CD4-positive, alpha-beta T cell treated with Interleukin-1 beta for 1 hour (primary cell): Measurements from ENCODE around the gene PRDM12.

ENCODE experiments used
- DNase-seq, 2 donors: peaks; one replicate each; pipeline ENCODE4 v3.0.0-alpha.2; 2020 to 2022

Gene PRDM12

GRCh38 chr9:130636648-130637020 lies 27.8 kb upstream of the PRDM12 start:
- no peak for DNase-seq

- DNase-seq, result no peak
Measured at GRCh38 chr9:130638284-130639123, 25.9 kb upstream of the PRDM12 start.

GRCh38 chr9:130639124-130639765 lies 25.1 kb upstream of the PRDM12 start:
- DNase-seq, result no peak

GRCh38 chr9:130639866-130640555 lies 24.4 kb upstream of the PRDM12 start:
- no peak for DNase-seq

GRCh38 chr9:130640681-130641080 lies 23.7 kb upstream of the PRDM12 start:
- no peak for DNase-seq

GRCh38 chr9:130642926-130643325 lies 21.5 kb upstream of the PRDM12 start:
- DNase-seq, result no peak

GRCh38 chr9:130651221-130651620 lies 13.2 kb upstream of the PRDM12 start:
- no peak for DNase-seq

- no peak for DNase-seq
Measured at GRCh38 chr9:130651752-130652151, 12.6 kb upstream of the PRDM12 start.

GRCh38 chr9:130654879-130655278 lies 9.5 kb upstream of the PRDM12 start:
- no peak for DNase-seq

GRCh38 chr9:130658893-130659698 lies 5.3 kb upstream of the PRDM12 start:
- DNase-seq, result no peak

GRCh38 chr9:130659699-130660248 lies 4.6 kb upstream of the PRDM12 start:
- no peak for DNase-seq

- no peak for DNase-seq
Measured at GRCh38 chr9:130660326-130660682, 4.1 kb upstream of the PRDM12 start.

GRCh38 chr9:130660683-130661450 lies 3.5 kb upstream of the PRDM12 start:
- DNase-seq, result no peak

- DNase-seq, result no peak
Measured at GRCh38 chr9:130661451-130662098, 2.8 kb upstream of the PRDM12 start.

- no peak for DNase-seq
Measured at GRCh38 chr9:130662099-130662969, 2.1 kb upstream of the PRDM12 start.

GRCh38 chr9:130662970-130663257 lies 1.5 kb upstream of the PRDM12 start:
- no peak for DNase-seq

- no peak for DNase-seq
Measured at GRCh38 chr9:130663258-130663976, 977 bp upstream of the PRDM12 start.

- DNase-seq, result no peak
Measured at GRCh38 chr9:130663977-130664250, 480 bp upstream of the PRDM12 start.

GRCh38 chr9:130665029-130665430 lies 636 bp downstream of the PRDM12 start:
- DNase-seq, result no peak
